SK-N-DZ (cell line): ENCODE data around the gene PYGO1.
A peak's percentile ranks its signal among the peaks of the same experiment; 100 is the strongest.
"Not testable (repeated sequence)": the region's sequence is repeated elsewhere in the genome, so short reads cannot be mapped to it uniquely, and the experiment has no call there.

ENCODE experiments used
- DNase-seq: peaks from one replicate; pipeline ENCODE4 v3.0.0-alpha.2; 2015; ENCODE audit warnings: low spot score

Gene PYGO1

GRCh38 chr15:55513152-55513551 lies 75.0 kb downstream of the PYGO1 start:
- no peak for DNase-seq

DNA sequence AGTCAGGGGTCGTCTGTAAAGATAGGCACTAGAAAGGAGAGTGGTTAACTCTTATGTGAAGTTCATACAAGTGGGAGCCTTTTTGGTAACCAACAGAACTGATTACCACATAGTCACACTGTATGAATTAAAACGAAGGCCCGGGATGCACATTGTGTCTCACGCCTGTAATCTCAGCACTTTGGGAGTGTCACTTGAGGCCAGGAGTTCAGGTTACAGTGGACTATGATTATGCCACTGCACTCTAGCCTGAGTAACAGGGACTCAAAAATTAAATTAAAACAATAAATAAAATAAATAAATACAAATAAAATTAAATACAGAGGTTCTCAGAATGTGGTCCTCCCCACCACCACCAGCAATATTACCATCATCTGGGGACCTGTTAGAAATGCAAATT lies 80.6 kb downstream of the PYGO1 start:
- DNase-seq, result no peak

DNA sequence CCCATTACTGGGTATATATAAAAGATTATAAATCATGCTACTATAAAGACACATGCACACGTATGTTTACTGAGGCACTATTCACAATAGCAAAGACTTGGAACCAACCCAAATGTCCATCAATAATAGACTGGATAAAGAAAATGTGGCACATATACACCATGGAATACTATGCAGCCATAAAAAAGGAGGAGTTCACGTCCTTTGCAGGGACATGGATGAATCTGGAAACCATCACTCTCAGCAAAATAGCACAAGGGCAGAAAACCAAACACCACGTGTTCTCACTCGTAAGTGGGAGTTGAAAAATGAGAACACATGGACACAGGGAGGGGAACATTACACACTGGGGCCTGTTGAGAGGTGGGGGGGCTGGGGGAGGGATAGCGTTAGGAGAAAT lies 82.7 kb downstream of the PYGO1 start:
- DNase-seq, result not testable (repeated sequence)

GRCh38 chr15:55499151-55499550 lies 89.0 kb downstream of the PYGO1 start:
- no peak for DNase-seq

DNA sequence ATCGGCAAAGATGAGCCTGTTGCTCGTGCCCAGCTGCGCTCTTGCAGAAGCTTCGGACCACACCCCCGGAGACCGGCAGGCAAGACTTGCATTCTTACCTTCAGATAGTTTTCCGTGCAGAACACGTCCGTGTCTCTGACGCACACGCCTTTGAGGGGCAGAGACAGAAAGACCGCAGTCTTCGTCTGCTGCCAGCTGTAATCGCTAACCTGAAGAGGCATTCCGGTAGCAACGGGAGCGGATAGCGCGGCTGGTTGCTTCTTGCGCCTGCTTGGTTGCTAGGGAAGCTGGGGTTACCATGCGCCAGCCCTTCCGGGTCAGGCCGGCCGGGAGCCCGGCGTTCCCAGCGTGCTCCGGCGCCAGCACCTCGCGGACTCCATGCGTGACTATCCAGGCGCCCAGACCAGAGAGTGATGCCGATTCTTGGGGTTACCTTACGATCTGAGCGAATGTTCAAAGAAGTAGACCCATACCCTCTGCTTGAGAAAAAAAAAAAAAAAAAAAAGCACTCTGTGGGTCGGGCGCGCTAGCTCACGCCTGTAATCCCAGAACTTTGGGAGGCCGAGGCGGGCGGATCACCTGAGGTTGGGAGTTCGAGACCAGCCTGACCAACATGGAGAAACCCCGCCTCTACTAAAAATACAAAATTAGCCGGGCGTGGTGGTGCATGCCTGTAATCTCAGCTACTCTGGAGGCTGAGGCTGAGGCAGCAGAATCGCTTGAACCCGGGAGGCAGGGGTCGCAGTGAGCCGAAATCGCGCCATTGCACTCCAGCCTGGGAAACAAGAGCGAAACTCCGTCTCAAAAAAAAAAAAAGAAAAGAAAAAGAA lies 89.8 kb downstream of the PYGO1 start:
- peak; percentile 85 for DNase-seq

GRCh38 chr15:55496716-55497115 lies 91.4 kb downstream of the PYGO1 start:
- no peak for DNase-seq

GRCh38 chr15:55494931-55495330 lies 93.2 kb downstream of the PYGO1 start:
- no peak for DNase-seq

DNA sequence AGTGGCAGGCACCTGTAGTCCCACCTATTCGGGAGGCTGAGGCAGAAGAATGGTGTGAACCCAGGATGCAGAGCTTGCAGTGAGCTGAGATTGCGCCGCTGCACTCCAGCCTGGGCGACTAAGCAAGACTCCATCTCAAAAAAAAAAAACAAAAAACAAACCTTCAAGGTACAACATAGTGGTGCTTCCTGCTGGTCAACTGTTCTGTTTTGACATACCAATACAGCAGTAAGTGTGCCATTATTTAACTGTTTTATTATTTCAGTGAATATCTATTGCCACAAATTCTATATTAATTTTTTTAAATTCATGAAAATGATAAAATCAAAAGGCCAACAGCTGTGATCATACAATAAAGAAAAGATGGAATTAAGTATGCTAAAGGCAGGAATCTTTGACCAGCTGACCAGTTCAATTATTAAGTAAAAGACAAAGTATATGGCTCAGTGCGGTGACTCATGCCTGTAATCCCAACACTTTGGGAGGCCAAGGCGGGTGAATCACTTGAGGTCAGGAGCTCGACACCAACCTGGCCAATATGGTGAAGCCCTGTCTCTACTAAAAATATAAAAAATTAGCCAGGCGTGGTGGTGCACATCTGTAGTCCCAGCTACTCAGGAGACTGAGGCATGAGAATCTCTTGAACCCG lies 99.1 kb downstream of the PYGO1 start:
- not testable (repeated sequence) for DNase-seq
